Measurements from ENCODE around the gene HOXB6.

HOXB6 gene

GRCh38 chr17:48594538-48595277, 10.1 kb downstream of the HOXB6 start:
- no peak for DNase-seq (ENCODE audit: low read depth, low spot score)

GRCh38 chr17:48593840-48594537, 10.8 kb downstream of the HOXB6 start:
- no peak for DNase-seq (ENCODE audit: low read depth, low spot score)

GRCh38 chr17:48593126-48593829, 11.5 kb downstream of the HOXB6 start, which contains the start of gene HOXB5:
Gene HOXB5 (minus strand): TSS chr17:48593779. CDS start chr17:48593682, 97 bp downstream.
- DNase-seq (ENCODE audit: low read depth, low spot score), result no peak

GRCh38 chr17:48592577-48592976, 12.2 kb downstream of the HOXB6 start:
- no peak for DNase-seq (ENCODE audit: low read depth, low spot score)

GRCh38 chr17:48592057-48592514, 12.7 kb downstream of the HOXB6 start:
- DNase-seq (ENCODE audit: low read depth, low spot score), result no peak

- no peak for DNase-seq (ENCODE audit: low read depth, low spot score)
Measured at GRCh38 chr17:48591255-48592056, 13.3 kb downstream of the HOXB6 start.

- no peak for DNase-seq (ENCODE audit: low read depth, low spot score)
Measured at GRCh38 chr17:48590607-48591161, 14.1 kb downstream of the HOXB6 start.

GRCh38 chr17:48589831-48590606, 14.8 kb downstream of the HOXB6 start, which contains the start of gene HOXB3:
Gene HOXB3 (minus strand): TSS chr17:48590241. CDS start chr17:48552474, 37,767 bp downstream.
- no peak for DNase-seq (ENCODE audit: low read depth, low spot score)

- no peak for DNase-seq (ENCODE audit: low read depth, low spot score)
Measured at GRCh38 chr17:48589060-48589830, 15.5 kb downstream of the HOXB6 start.

- DNase-seq (ENCODE audit: low read depth, low spot score), result no peak
Measured at GRCh38 chr17:48588528-48588927, 16.3 kb downstream of the HOXB6 start.

- no peak for DNase-seq (ENCODE audit: low read depth, low spot score)
Measured at GRCh38 chr17:48588074-48588415, 16.7 kb downstream of the HOXB6 start.

- DNase-seq (ENCODE audit: low read depth, low spot score), result no peak
Measured at GRCh38 chr17:48587276-48588073, 17.3 kb downstream of the HOXB6 start.

GRCh38 chr17:48586355-48587258, 18.2 kb downstream of the HOXB6 start:
- DNase-seq (ENCODE audit: low read depth, low spot score), result no peak

GRCh38 chr17:48584223-48584741, 20.5 kb downstream of the HOXB6 start:
- DNase-seq (ENCODE audit: low read depth, low spot score), result no peak

GRCh38 chr17:48583708-48584222, 21.0 kb downstream of the HOXB6 start:
- no peak for DNase-seq (ENCODE audit: low read depth, low spot score)

GRCh38 chr17:48582750-48583069, 22.1 kb downstream of the HOXB6 start:
- DNase-seq (ENCODE audit: low read depth, low spot score), result no peak

- no peak for DNase-seq (ENCODE audit: low read depth, low spot score)
Measured at GRCh38 chr17:48579760-48580554, 24.8 kb downstream of the HOXB6 start.
